ENCODE results near the gene SLC2A3.
"Not testable (repeated sequence)": the region's sequence is repeated elsewhere in the genome, so short reads cannot be mapped to it uniquely, and the experiment has no call there.

The SLC2A3 gene

DNA sequence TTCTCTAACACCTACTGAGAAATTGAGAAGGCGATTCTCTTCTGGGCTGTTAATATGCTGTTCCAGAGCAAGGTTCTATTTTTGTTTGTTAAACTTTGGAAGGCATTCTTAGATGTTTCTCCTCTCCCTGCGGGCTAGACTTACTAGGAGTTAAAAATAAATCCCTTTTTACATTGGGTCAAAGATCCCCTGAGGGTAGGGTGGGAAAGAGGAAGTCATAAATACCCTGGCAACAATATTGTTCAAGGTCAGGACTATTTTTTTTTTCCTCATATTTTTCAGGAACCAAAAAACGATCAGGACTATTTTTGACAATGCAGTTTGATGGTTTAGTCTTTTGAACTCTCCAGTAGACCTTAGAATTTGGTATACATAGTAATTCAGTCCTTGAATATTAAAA is 51.3 kb downstream of the SLC2A3 start:
- peak in 1 of 2 experiments; percentile 8 for DNase-seq (ENCODE audit: low read depth in 1 of 2, low spot score in 1 of 2)
- TF ChIP-seq JUND (IDR thresholded peaks at IDR 0.05; ENCODE audit: low read depth), result no peak
- in situ Hi-C loops (cut with HindIII; ENCODE audit: low pct_unique_long_range_greater_than_20kb, low sequenced_read_pairs), result no loop called here

GRCh38 chr12:7881736-7882120 is 54.3 kb downstream of the SLC2A3 start:
- DNase-seq (ENCODE audit: low read depth in 1 of 2, low spot score in 1 of 2); in situ Hi-C loops (cut with HindIII; ENCODE audit: low pct_unique_long_range_greater_than_20kb, low sequenced_read_pairs): not testable (repeated sequence)

GRCh38 chr12:7880952-7881735 is 54.8 kb downstream of the SLC2A3 start:
- in situ Hi-C loops (cut with HindIII; ENCODE audit: low pct_unique_long_range_greater_than_20kb, low sequenced_read_pairs); DNase-seq (ENCODE audit: low read depth in 1 of 2, low spot score in 1 of 2): not testable (repeated sequence)

- TF ChIP-seq JUND (IDR thresholded peaks at IDR 0.05; ENCODE audit: low read depth), result no peak
- in situ Hi-C loops (cut with HindIII; ENCODE audit: low pct_unique_long_range_greater_than_20kb, low sequenced_read_pairs), result no loop called here
- no peak for DNase-seq (ENCODE audit: low read depth in 1 of 2, low spot score in 1 of 2)
These were observed 56.7 kb downstream of the SLC2A3 start for GRCh38 chr12:7879246-7879645.

DNA sequence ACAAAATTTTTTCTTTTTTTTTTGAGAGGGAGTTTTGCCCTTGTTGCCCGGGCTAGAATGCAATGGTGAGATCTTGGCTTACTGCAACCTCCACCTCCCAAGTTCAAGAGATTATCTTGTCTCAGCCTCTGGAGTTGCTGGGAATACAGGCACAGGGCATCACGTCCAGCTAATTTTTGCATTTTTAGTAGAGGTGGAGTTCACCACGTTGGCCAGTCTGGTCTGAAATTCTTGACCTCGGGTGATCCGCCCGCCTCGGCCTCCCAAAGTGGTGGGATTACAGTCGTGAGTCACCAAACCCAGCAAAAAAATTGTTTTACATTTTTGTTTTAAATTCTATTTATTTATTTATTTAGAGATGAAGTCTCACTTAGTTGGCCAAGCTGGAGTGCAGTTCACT is 58.6 kb downstream of the SLC2A3 start:
- in situ Hi-C loops (cut with HindIII; ENCODE audit: low pct_unique_long_range_greater_than_20kb, low sequenced_read_pairs), result no loop called here
- TF ChIP-seq JUND (IDR thresholded peaks at IDR 0.05; ENCODE audit: low read depth), result no peak
- no peak for DNase-seq (ENCODE audit: low read depth in 1 of 2, low spot score in 1 of 2)

DNA sequence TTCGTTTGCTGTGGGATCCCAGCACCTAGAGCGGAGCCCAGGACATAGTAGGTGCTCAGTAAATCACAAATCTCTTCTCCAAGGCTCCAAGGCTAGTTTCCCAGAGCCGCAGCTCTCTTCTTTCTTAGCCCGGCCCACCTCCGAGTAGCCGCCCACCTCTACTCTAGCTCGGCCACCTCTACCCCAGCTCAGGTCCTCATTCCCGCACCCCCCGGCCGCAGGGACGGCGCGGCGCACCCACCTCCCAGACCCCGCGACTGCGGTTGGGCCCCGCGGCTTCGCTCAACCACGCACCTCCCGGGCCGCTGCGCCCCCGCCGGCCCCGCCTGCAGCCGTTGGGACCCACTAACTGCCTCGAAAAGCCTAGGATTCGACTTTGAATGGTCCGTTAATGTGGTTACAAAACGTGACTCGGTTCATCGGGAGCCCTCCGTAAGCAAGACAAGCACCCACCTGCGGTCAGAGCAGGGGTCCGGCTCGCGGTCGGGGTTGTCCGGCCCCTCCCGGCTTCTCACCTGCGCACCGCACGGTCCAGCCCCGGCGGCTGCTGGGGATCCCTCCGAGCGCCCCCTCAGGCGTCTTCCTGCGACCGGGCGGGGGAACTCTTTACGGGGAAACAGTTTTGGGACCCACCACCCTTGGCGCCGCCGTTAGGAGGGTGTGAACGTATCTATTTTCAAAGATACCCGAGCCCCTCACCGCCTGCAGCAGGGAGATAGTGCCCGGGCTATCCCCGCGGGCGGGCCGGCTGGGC is 63.2 kb downstream of the SLC2A3 start, which contains the start of gene SLC2A14:
Gene SLC2A14 (minus strand): TSS at position 350 of the 754 bp plus-strand sequence. CDS start 3,035 bp downstream, outside the sequence.
- in situ Hi-C loops (cut with HindIII; ENCODE audit: low pct_unique_long_range_greater_than_20kb, low sequenced_read_pairs), result no loop called here
- TF ChIP-seq JUND (IDR thresholded peaks at IDR 0.05; ENCODE audit: low read depth), result no peak
- no peak for DNase-seq (ENCODE audit: low read depth in 1 of 2, low spot score in 1 of 2)

GRCh38 chr12:7870335-7870734 is 65.7 kb downstream of the SLC2A3 start:
- in situ Hi-C loops (cut with HindIII; ENCODE audit: low pct_unique_long_range_greater_than_20kb, low sequenced_read_pairs), result no loop called here
- TF ChIP-seq JUND (IDR thresholded peaks at IDR 0.05; ENCODE audit: low read depth), result no peak
- no peak for DNase-seq (ENCODE audit: low read depth in 1 of 2, low spot score in 1 of 2)

Data from T47D (cell line).